GM12878 (cell line): ENCODE measurements around the gene GPAT3.
"Not testable (repeated sequence)": the region's sequence is repeated elsewhere in the genome, so short reads cannot be mapped to it uniquely, and the experiment has no call there.

Experiments used
- BCL3 ChIP-seq: IDR thresholded peaks from 2 replicates; pipeline ENCODE4 v1.6.1; 2011; ENCODE audit warnings: borderline replicate concordance, low read depth, mild to moderate bottlenecking, moderate library complexity, low read length; ENCODE audit not compliant: insufficient read depth, poor library complexity, severe bottlenecking
- CTCF ChIP-seq, 3 experiments: IDR thresholded peaks in 2 of 3; conservative IDR thresholded peaks in 1 of 3; 2 replicates each; pipeline ENCODE4 v1.5.1; 2011; ENCODE audit warnings: low read depth in 3 of 3, low read length in 3 of 3, mild to moderate bottlenecking in 3 of 3, control low read depth in 2 of 3, moderate library complexity in 2 of 3, inconsistent platforms in 1 of 3, mixed read lengths in 1 of 3; ENCODE audit not compliant: control insufficient read depth in 2 of 3, insufficient read depth in 1 of 3; ENCODE audit errors: extremely low read depth in 1 of 3
- GABPA ChIP-seq: IDR thresholded peaks from 2 replicates; pipeline ENCODE4 v1.6.1; 2014; ENCODE audit warnings: antibody characterized with exemption, low read depth, mild to moderate bottlenecking, inconsistent platforms
- POLR2AphosphoS5 ChIP-seq: IDR thresholded peaks from 2 replicates; pipeline ENCODE4 v1.6.1; 2011; ENCODE audit warnings: mild to moderate bottlenecking, low read length, inconsistent platforms
- SREBF2 ChIP-seq: IDR thresholded peaks from 2 replicates; pipeline ENCODE4 v1.6.1; 2012; ENCODE audit warnings: mild to moderate bottlenecking, low read length
- TBL1XR1 ChIP-seq: IDR thresholded peaks from 2 replicates; pipeline ENCODE4 v1.6.1; 2012; ENCODE audit warnings: low read depth, low read length, improper control_type of control experiment
- ZNF622 ChIP-seq: fragments of 450-650 bp; IDR thresholded peaks from 2 replicates; pipeline ENCODE4 v1.6.1; 2017; ENCODE audit warnings: mild to moderate bottlenecking, inconsistent platforms

- TF ChIP-seq BCL3; ZNF622; CTCF (IDR thresholded peaks at IDR 0.05 in 2 of 3, conservative IDR thresholded peaks at IDR 0.05 in 1 of 3; ENCODE audit: control insufficient read depth in 2 of 3, extremely low read depth in 1 of 3, insufficient read depth in 1 of 3, low read depth in 3 of 3, low read length in 3 of 3); TBL1XR1; POLR2AphosphoS5; SREBF2; GABPA: not testable (repeated sequence)
Observed at GRCh38 chr4:83496085-83496917, 39.6 kb upstream of the GPAT3 start.
